ENCODE results near the gene TXNDC11. TPM values are rescaled to one million over a fixed set of nuclear protein-coding genes. Genes with fewer than 3 reads are reported as not detected.

The TXNDC11 gene
- polyA plus RNA-seq, 1 donor (not counting 4 experiments of a cell fraction or from before 2014, with no cell fraction given) = 35.9 TPM

- Histone ChIP-seq H3K9me1 (ENCODE audit: control insufficient read depth, extremely low read depth, insufficient read depth, low read length) (no peaks in the 10 kb centered on the region), H3K27me3 (ENCODE audit: control insufficient read depth, extremely low read depth, insufficient read depth, low read length) (no peaks in the 10 kb centered on the region), H3K36me3 (ENCODE audit: control insufficient read depth in 2 of 2, extremely low read depth in 1 of 2, insufficient read depth in 2 of 2, low read length in 2 of 2) (peaks cover 20 to 41% of the 10 kb centered on the region in 2 experiments), H3K9me3 (ENCODE audit: control insufficient read depth, low read depth, low read length) (no peaks in the 10 kb centered on the region), H3K27ac (ENCODE audit: control insufficient read depth, insufficient read depth, low read length) (no peak overlapping the region), H3K4me2 (ENCODE audit: control insufficient read depth, extremely low read depth, insufficient read depth, low read depth, low read length) (no peak overlapping the region), H2AFZ (ENCODE audit: control insufficient read depth, low read length) (no peak overlapping the region), H3K4me1 (ENCODE audit: control insufficient read depth, extremely low read depth, insufficient read depth, low read length) (no peaks in the 10 kb centered on the region), H3K79me2 (ENCODE audit: control insufficient read depth, insufficient read depth, low read length) (no peaks in the 10 kb centered on the region), H3K4me3 (ENCODE audit: control insufficient read depth in 2 of 3, extremely low read depth in 1 of 3, insufficient read depth in 2 of 3, low read depth in 1 of 3, low read length in 3 of 3) (no peak overlapping the region), H3K9ac (ENCODE audit: control insufficient read depth, extremely low read depth, insufficient read depth, low read length) (no peak overlapping the region), H4K20me1 (ENCODE audit: control insufficient read depth, extremely low read depth, insufficient read depth, low read length) (no peaks in the 10 kb centered on the region)
- no peak for TF ChIP-seq EZH2 (IDR thresholded peaks at IDR 0.05; ENCODE audit: low read length)
- no peak for TF ChIP-seq CTCF (optimal IDR thresholded peaks at IDR 0.05 in 1 of 3, IDR thresholded peaks at IDR 0.05 in 1 of 3, conservative IDR thresholded peaks at IDR 0.05 in 1 of 3; ENCODE audit: extremely low read depth in 1 of 3, insufficient read depth in 2 of 3, low read length in 3 of 3)
- dilution Hi-C loops (cut with MboI; ENCODE audit: extremely low pct_ligation_motif_present, low sequenced_read_pairs) = no loop called here
- FAIRE-seq (no peak), DNase-seq (ENCODE audit: low read depth, low spot score) (no peak)
These were observed 17.3 kb upstream of the TXNDC11 start for GRCh38 chr16:11759997-11760396.

- no peak for FAIRE-seq
- no peak overlapping the region for H3K4me2 ChIP-seq (ENCODE audit: control insufficient read depth, extremely low read depth, insufficient read depth, low read depth, low read length)
- H3K79me2 ChIP-seq (ENCODE audit: control insufficient read depth, insufficient read depth, low read length) = no peaks in the 10 kb centered on the region
- H3K4me1 ChIP-seq (ENCODE audit: control insufficient read depth, extremely low read depth, insufficient read depth, low read length) = no peaks in the 10 kb centered on the region
- no peaks in the 10 kb centered on the region for H4K20me1 ChIP-seq (ENCODE audit: control insufficient read depth, extremely low read depth, insufficient read depth, low read length)
- DNase-seq (ENCODE audit: low read depth, low spot score) = no peak
- no peaks in the 10 kb centered on the region for H3K27me3 ChIP-seq (ENCODE audit: control insufficient read depth, extremely low read depth, insufficient read depth, low read length)
- no peak overlapping the region for H2AFZ ChIP-seq (ENCODE audit: control insufficient read depth, low read length)
- no peak overlapping the region for H3K4me3 ChIP-seq (ENCODE audit: control insufficient read depth in 2 of 3, extremely low read depth in 1 of 3, insufficient read depth in 2 of 3, low read depth in 1 of 3, low read length in 3 of 3)
- peaks cover 20 to 41% of the 10 kb centered on the region in 2 experiments for H3K36me3 ChIP-seq (ENCODE audit: control insufficient read depth in 2 of 2, extremely low read depth in 1 of 2, insufficient read depth in 2 of 2, low read length in 2 of 2)
- no peak for TF ChIP-seq EZH2 (IDR thresholded peaks at IDR 0.05; ENCODE audit: low read length)
- TF ChIP-seq CTCF (optimal IDR thresholded peaks at IDR 0.05 in 1 of 3, IDR thresholded peaks at IDR 0.05 in 1 of 3, conservative IDR thresholded peaks at IDR 0.05 in 1 of 3; ENCODE audit: extremely low read depth in 1 of 3, insufficient read depth in 2 of 3, low read length in 3 of 3) = no peak
- H3K9me3 ChIP-seq (ENCODE audit: control insufficient read depth, low read depth, low read length) = no peaks in the 10 kb centered on the region
- no peak overlapping the region for H3K27ac ChIP-seq (ENCODE audit: control insufficient read depth, insufficient read depth, low read length)
- dilution Hi-C loops (cut with MboI; ENCODE audit: extremely low pct_ligation_motif_present, low sequenced_read_pairs) = no loop called here
- H3K9ac ChIP-seq (ENCODE audit: control insufficient read depth, extremely low read depth, insufficient read depth, low read length) = no peak overlapping the region
- no peaks in the 10 kb centered on the region for H3K9me1 ChIP-seq (ENCODE audit: control insufficient read depth, extremely low read depth, insufficient read depth, low read length)
These were observed 16.6 kb upstream of the TXNDC11 start for GRCh38 chr16:11759163-11759834.
